OCI-LY7 (cell line): Measurements from ENCODE around the gene RAE1. TPM values are rescaled to one million over a fixed set of nuclear protein-coding genes. Genes with fewer than 3 reads are reported as not detected.

ENCODE experiments used
- BruUV-seq: library from RNA; stranded (reverse); fragments of 400-500 nt; replicated peaks from 2 replicates; lab custom pipeline; 2021; lab: Mats Ljungman, UMichigan
- CTCF ChIA-PET: fragments of 300-600 bp; sonication (Branson Sonifier 250); formaldehyde crosslinking; loops from one replicate; lab custom pipeline; 2022; ENCODE audit warnings: antibody characterized with exemption; ENCODE audit not compliant: unreplicated experiment; lab: Charles Lee
- POLR2A ChIA-PET: fragments of 300-600 bp; sonication (Branson Sonifier 250); formaldehyde crosslinking; loops from one replicate; lab custom pipeline; 2022; ENCODE audit warnings: antibody characterized with exemption; lab: Charles Lee
- DNase-seq: peaks from one replicate; pipeline ENCODE4 v3.0.0-alpha.2; 2015; ENCODE audit warnings: low spot score
- H2AFZ ChIP-seq: fragments of 200-600 bp; sonication (generic), shearing (Covaris generic); 2 replicates; pipeline ENCODE4 v1.6.1; 2014; ENCODE audit warnings: mild to moderate bottlenecking, antibody characterized with exemption, low read length, moderate library complexity
- H3K27ac ChIP-seq: fragments of 200-600 bp; sonication (generic); 2 replicates; pipeline ENCODE4 v1.5.1; 2014; ENCODE audit warnings: mixed run types, low read depth, mild to moderate bottlenecking, moderate library complexity, low read length, inconsistent platforms; ENCODE audit not compliant: poor library complexity, severe bottlenecking
- H3K36me3 ChIP-seq: fragments of 200-600 bp; sonication (generic); 2 replicates; pipeline ENCODE4 v1.6.1; 2014; ENCODE audit warnings: mild to moderate bottlenecking, antibody characterized with exemption, low read length, moderate library complexity, mixed read lengths; ENCODE audit not compliant: insufficient read depth
- H3K4me1 ChIP-seq: fragments of 200-600 bp; sonication (generic); 2 replicates; pipeline ENCODE4 v1.5.1; 2014; ENCODE audit warnings: mild to moderate bottlenecking, low read length; ENCODE audit not compliant: insufficient read depth, poor library complexity, severe bottlenecking
- H3K4me2 ChIP-seq: fragments of 200-600 bp; sonication (generic); 2 replicates; pipeline ENCODE4 v1.6.1; 2014; ENCODE audit warnings: mild to moderate bottlenecking, low read length
- H3K4me3 ChIP-seq: fragments of 200-600 bp; sonication (generic); 2 replicates; pipeline ENCODE4 v1.5.1; 2014; ENCODE audit warnings: mild to moderate bottlenecking, low read depth, low read length; ENCODE audit not compliant: poor library complexity, severe bottlenecking
- H3K79me2 ChIP-seq: fragments of 200-600 bp; sonication (generic); 2 replicates; pipeline ENCODE4 v1.6.1; 2016; ENCODE audit warnings: low read depth, mild to moderate bottlenecking, low read length, moderate library complexity, mixed read lengths; ENCODE audit not compliant: insufficient read depth
- H3K9me2 ChIP-seq: fragments of 200-600 bp; sonication (generic); 2 replicates; pipeline ENCODE4 v1.6.1; 2016; ENCODE audit warnings: mild to moderate bottlenecking, low read length, mixed read lengths; ENCODE audit not compliant: insufficient read depth
- H3K9me3 ChIP-seq: fragments of 200-600 bp; sonication (generic); 2 replicates; pipeline ENCODE4 v1.6.1; 2014; ENCODE audit warnings: mild to moderate bottlenecking, mixed run types, low read length, mixed read lengths
- H4K20me1 ChIP-seq: fragments of 200-600 bp; sonication (generic); 2 replicates; pipeline ENCODE4 v1.6.1; 2014; ENCODE audit warnings: mild to moderate bottlenecking, antibody characterized with exemption, low read length, moderate library complexity, mixed read lengths; ENCODE audit not compliant: insufficient read depth
- CTCF ChIP-seq: fragments of 200-600 bp; sonication (generic); conservative IDR thresholded peaks from 2 replicates; pipeline ENCODE4 v1.5.1; 2014; ENCODE audit warnings: mild to moderate bottlenecking, antibody characterized with exemption, low read length, moderate library complexity, mixed read lengths
- EZH2phosphoT487 ChIP-seq: fragments of 200-600 bp; sonication (generic); IDR thresholded peaks from 2 replicates; pipeline ENCODE4 v1.6.1; 2018; ENCODE audit warnings: low read depth, borderline replicate concordance, mild to moderate bottlenecking, mixed run types, antibody characterized with exemption, low read length, moderate library complexity, mixed read lengths
- intact Hi-C: fragments of 100-400 bp; cut with micrococcal nuclease; formaldehyde crosslinking; loops from one replicate; pipeline ENCODE4 v1.10.0; 2022; ENCODE audit not compliant: unreplicated experiment
- total RNA-seq, 2 experiments: library from RNA; depleted of rRNA in 1 of 2; stranded (reverse); fragments of >200 nt in 1 of 2; shearing (Covaris generic) in 1 of 2; gene quantifications; 2 replicates each; pipeline ENCODE4 v1.2.3, GENCODE V29; 2014 to 2022

The RAE1 gene
- total RNA-seq, 2 experiments from 2014 or later = 55.0 to 57.4 TPM

- Histone ChIP-seq H2AFZ (no peak overlapping the region), H3K36me3 (peaks cover 58% of the 10 kb centered on the region), H3K4me1 (peaks cover 77% of the 10 kb centered on the region), H3K27ac (peak overlapping the region; percentile 97), H4K20me1 (peaks cover 22% of the 10 kb centered on the region), H3K9me2 (no peaks in the 10 kb centered on the region), H3K9me3 (no peaks in the 10 kb centered on the region), H3K4me2 (peak overlapping the region; percentile 91), H3K79me2 (peaks cover 58% of the 10 kb centered on the region), H3K4me3 (peak overlapping the region; percentile 99)
- intact Hi-C loops = loop anchor here (5.0 to 10.0 kb wide), 2 partner anchors 290 to 1772 kb away; partner anchors contain the start of gene ZNF831
- ChIA-PET CTCF (interaction anchor here (0.8 to 1.2 kb wide), 2 partner anchors 41 to 81 kb away, joined by 3 to 4 read pairs; no protein-coding TSS in a partner anchor), POLR2A (interaction anchor here (0.6 to 1.7 kb wide), 8 partner anchors 7 to 118 kb away, joined by 3 to 9 read pairs (median 5); no protein-coding TSS in a partner anchor)
- DNase-seq = peak; percentile 67
- no TSS peak for BruUV-seq
- TF ChIP-seq CTCF = no peak
- no peak for TF ChIP-seq EZH2phosphoT487
Measured at GRCh38 chr20:57392512-57393271, 41.6 kb downstream of the RAE1 start.

- peak; percentile 36 for DNase-seq
- no TSS peak for BruUV-seq
- ChIA-PET CTCF (interaction anchor here (1.2 kb wide), 1 partner anchor 80 kb away, joined by 3 read pairs; no protein-coding TSS in a partner anchor), POLR2A (interaction anchor here (1.6 kb wide), 1 partner anchor 14 kb away, joined by 4 read pairs; no protein-coding TSS in a partner anchor)
- Histone ChIP-seq H3K9me2 (no peaks in the 10 kb centered on the region), H3K27ac (peak overlapping the region; percentile 97), H3K4me3 (peak overlapping the region; percentile 99), H4K20me1 (peaks cover 22% of the 10 kb centered on the region), H3K9me3 (no peaks in the 10 kb centered on the region), H3K79me2 (peaks cover 62% of the 10 kb centered on the region), H2AFZ (no peak overlapping the region), H3K4me1 (peaks cover 82% of the 10 kb centered on the region), H3K4me2 (peak overlapping the region; percentile 91), H3K36me3 (peaks cover 61% of the 10 kb centered on the region)
- 0 out of 2 replicates have a peak, but pooled peaks have one; percentile 15 for TF ChIP-seq CTCF
- no peak for TF ChIP-seq EZH2phosphoT487
- intact Hi-C loops = loop anchor here (5.0 to 10.0 kb wide), 2 partner anchors 289 to 1771 kb away; partner anchors contain the start of gene ZNF831
Measured at GRCh38 chr20:57393321-57394120, 42.5 kb downstream of the RAE1 start.
